Hepatocyte (in vitro differentiated cells): ENCODE results near the gene COL19A1. TPM values are rescaled to one million over a fixed set of nuclear protein-coding genes. Genes with fewer than 3 reads are reported as not detected.

ENCODE experiments used
- DNase-seq: peaks from one replicate; pipeline ENCODE4 v3.0.0-alpha.2; 2016; ENCODE audit warnings: low spot score
- H2AFZ ChIP-seq: fragments of 200-600 bp; sonication (generic); 2 replicates; pipeline ENCODE4 v1.6.0; 2016; ENCODE audit warnings: antibody characterized with exemption, mild to moderate bottlenecking
- H3K27ac ChIP-seq: fragments of 200-600 bp; sonication (generic); 2 replicates; pipeline ENCODE4 v1.5.1; 2016; ENCODE audit warnings: mild to moderate bottlenecking
- H3K27me3 ChIP-seq: fragments of 200-600 bp; sonication (generic); 2 replicates; pipeline ENCODE4 v1.6.1; 2016
- H3K36me3 ChIP-seq: fragments of 200-600 bp; sonication (generic); replicated peaks from 2 replicates; pipeline ENCODE4 v1.5.1; 2016; ENCODE audit warnings: low read depth; ENCODE audit not compliant: insufficient read depth
- H3K4me1 ChIP-seq: fragments of 200-600 bp; sonication (generic); 2 replicates; pipeline ENCODE4 v1.5.1; 2016; ENCODE audit warnings: mild to moderate bottlenecking, moderate library complexity; ENCODE audit not compliant: insufficient read depth
- H3K4me2 ChIP-seq: fragments of 200-600 bp; sonication (generic); 2 replicates; pipeline ENCODE4 v1.6.0; 2016
- H3K4me3 ChIP-seq: fragments of 200-600 bp; sonication (generic); 2 replicates; pipeline ENCODE4 v1.5.1; 2016; ENCODE audit warnings: mild to moderate bottlenecking
- H3K79me2 ChIP-seq: fragments of 200-600 bp; sonication (generic); 2 replicates; pipeline ENCODE4 v1.6.0; 2017; ENCODE audit warnings: mild to moderate bottlenecking
- H3K9me2 ChIP-seq: fragments of 200-600 bp; sonication (generic); replicated peaks from 2 replicates; pipeline ENCODE4 v1.6.0; 2017; ENCODE audit warnings: mild to moderate bottlenecking; ENCODE audit not compliant: insufficient read depth
- H3K9me3 ChIP-seq: fragments of 200-600 bp; sonication (generic); 2 replicates; pipeline ENCODE4 v1.5.1; 2016; ENCODE audit warnings: low read depth, mild to moderate bottlenecking
- H4K20me1 ChIP-seq: fragments of 200-600 bp; sonication (generic); 2 replicates; pipeline ENCODE4 v1.6.0; 2016; ENCODE audit warnings: mild to moderate bottlenecking; ENCODE audit not compliant: insufficient read depth, poor library complexity, severe bottlenecking
- CTCF ChIP-seq: fragments of 200-600 bp; sonication (generic); IDR thresholded peaks from 2 replicates; pipeline ENCODE4 v1.5.1; 2016; ENCODE audit warnings: antibody characterized with exemption, mild to moderate bottlenecking; ENCODE audit not compliant: poor library complexity
- EZH2 ChIP-seq: fragments of 200-600 bp; sonication (generic); IDR thresholded peaks from 2 replicates; pipeline ENCODE4 v1.6.1; 2016; ENCODE audit warnings: antibody characterized with exemption, mild to moderate bottlenecking, borderline replicate concordance
- EZH2phosphoT487 ChIP-seq: fragments of 200-600 bp; sonication (generic); IDR thresholded peaks from one replicate; pipeline ENCODE4 v1.6.1; 2018; ENCODE audit warnings: antibody characterized with exemption, mild to moderate bottlenecking, low read depth, moderate library complexity; ENCODE audit not compliant: unreplicated experiment, severe bottlenecking
- WGBS: methylation state at CpG from one replicate; pipeline ENCODE4 v1.1.6; 2016; ENCODE audit warnings: low lambda C conversion rate; ENCODE audit errors: missing lambda C conversion rate; 5-methylcytosine and 5-hydroxymethylcytosine counted together
- polyA plus RNA-seq: library from polyadenylated mRNA; unstranded; fragments of >200 nt; fragmentation: Nextera tagmentation; extraction: Ambion mirVana; gene quantifications from 2 replicates; pipeline ENCODE4 v1.2.1, GENCODE V29; 2016
- total RNA-seq: library from RNA; depleted of rRNA; stranded (reverse); fragments of >200 nt; gene quantifications from 2 replicates; pipeline ENCODE4 v1.2.3, GENCODE V29; 2014

The COL19A1 gene
- total and polyA plus RNA-seq, 2 experiments from 2014 or later: 1.1 to 1.2 TPM

GRCh38 chr6:70079241-70079640 is 212.9 kb downstream of the COL19A1 start:
- Histone ChIP-seq H3K27ac (no peak overlapping the region), H2AFZ (no peak overlapping the region), H3K9me3 (no peaks in the 10 kb centered on the region), H3K4me2 (no peak overlapping the region), H3K79me2 (no peaks in the 10 kb centered on the region), H3K4me1 (no peaks in the 10 kb centered on the region), H4K20me1 (no peaks in the 10 kb centered on the region), H3K4me3 (no peak overlapping the region), H3K27me3 (no peaks in the 10 kb centered on the region), H3K9me2 (no peaks in the 10 kb centered on the region), H3K36me3 (no peaks in the 10 kb centered on the region)
- no peak for DNase-seq
- 83% methylated on average over 3 of the region's 3 CpGs for WGBS
- TF ChIP-seq CTCF (no peak), EZH2 (no peak), EZH2phosphoT487 (no peak)

GRCh38 chr6:70080443-70081070 is 214.2 kb downstream of the COL19A1 start:
- H3K4me1 ChIP-seq: no peaks in the 10 kb centered on the region
- TF ChIP-seq EZH2 (no peak), CTCF (no peak), EZH2phosphoT487 (no peak)
- no peak overlapping the region for H2AFZ ChIP-seq
- H4K20me1 ChIP-seq: no peaks in the 10 kb centered on the region
- H3K4me3 ChIP-seq: no peak overlapping the region
- H3K27ac ChIP-seq: no peak overlapping the region
- DNase-seq: no peak
- no peaks in the 10 kb centered on the region for H3K36me3 ChIP-seq
- 61% methylated on average over 4 of the region's 4 CpGs for WGBS
- H3K9me2 ChIP-seq: no peaks in the 10 kb centered on the region
- no peaks in the 10 kb centered on the region for H3K27me3 ChIP-seq
- no peaks in the 10 kb centered on the region for H3K9me3 ChIP-seq
- no peak overlapping the region for H3K4me2 ChIP-seq
- H3K79me2 ChIP-seq: no peaks in the 10 kb centered on the region

DNA sequence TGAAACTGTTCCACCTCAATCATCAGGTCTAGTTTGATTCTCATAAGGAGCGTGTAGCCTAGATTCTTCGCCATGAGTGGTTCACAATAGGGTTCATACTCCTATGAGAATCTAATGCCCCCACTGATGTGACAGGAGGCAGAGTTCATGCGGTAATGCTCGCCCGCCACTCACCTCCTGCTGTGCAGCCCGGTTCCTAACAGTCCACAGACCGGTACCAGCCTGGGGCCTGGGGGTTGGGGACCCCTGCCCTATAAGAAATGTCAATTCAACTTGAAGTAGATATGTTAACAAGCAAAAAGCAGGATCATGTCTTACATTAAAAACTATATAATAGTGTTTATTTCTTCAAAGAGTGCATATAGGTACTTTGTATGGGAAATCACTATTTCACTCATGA is 216.5 kb downstream of the COL19A1 start:
- Histone ChIP-seq H3K4me2 (no peak overlapping the region), H3K79me2 (no peaks in the 10 kb centered on the region), H3K27me3 (no peaks in the 10 kb centered on the region), H4K20me1 (no peaks in the 10 kb centered on the region), H3K36me3 (no peaks in the 10 kb centered on the region), H3K9me3 (no peaks in the 10 kb centered on the region), H3K9me2 (no peaks in the 10 kb centered on the region), H3K4me1 (no peaks in the 10 kb centered on the region), H3K27ac (no peak overlapping the region), H2AFZ (no peak overlapping the region), H3K4me3 (no peak overlapping the region)
- 96% methylated on average over 7 of the region's 7 CpGs for WGBS
- TF ChIP-seq EZH2phosphoT487: no peak
- TF ChIP-seq CTCF: no peak
- TF ChIP-seq EZH2: no peak
- DNase-seq: no peak

- Histone ChIP-seq H2AFZ (no peak overlapping the region), H3K36me3 (no peaks in the 10 kb centered on the region), H3K4me2 (no peak overlapping the region), H3K27ac (no peak overlapping the region), H3K4me1 (no peaks in the 10 kb centered on the region), H3K9me2 (no peaks in the 10 kb centered on the region), H3K9me3 (no peaks in the 10 kb centered on the region), H4K20me1 (no peaks in the 10 kb centered on the region), H3K4me3 (no peak overlapping the region), H3K79me2 (no peaks in the 10 kb centered on the region), H3K27me3 (no peaks in the 10 kb centered on the region)
- 70% methylated on average over 1 of the region's 1 CpG for WGBS
- TF ChIP-seq EZH2 (no peak), CTCF (no peak), EZH2phosphoT487 (no peak)
- DNase-seq: no peak
Observed at GRCh38 chr6:70086806-70087205, 220.4 kb downstream of the COL19A1 start.
